ENCODE measurements around the gene KLHDC10.
"Not testable (repeated sequence)": the region's sequence is repeated elsewhere in the genome, so short reads cannot be mapped to it uniquely, and the experiment has no call there.

Gene KLHDC10

DNA sequence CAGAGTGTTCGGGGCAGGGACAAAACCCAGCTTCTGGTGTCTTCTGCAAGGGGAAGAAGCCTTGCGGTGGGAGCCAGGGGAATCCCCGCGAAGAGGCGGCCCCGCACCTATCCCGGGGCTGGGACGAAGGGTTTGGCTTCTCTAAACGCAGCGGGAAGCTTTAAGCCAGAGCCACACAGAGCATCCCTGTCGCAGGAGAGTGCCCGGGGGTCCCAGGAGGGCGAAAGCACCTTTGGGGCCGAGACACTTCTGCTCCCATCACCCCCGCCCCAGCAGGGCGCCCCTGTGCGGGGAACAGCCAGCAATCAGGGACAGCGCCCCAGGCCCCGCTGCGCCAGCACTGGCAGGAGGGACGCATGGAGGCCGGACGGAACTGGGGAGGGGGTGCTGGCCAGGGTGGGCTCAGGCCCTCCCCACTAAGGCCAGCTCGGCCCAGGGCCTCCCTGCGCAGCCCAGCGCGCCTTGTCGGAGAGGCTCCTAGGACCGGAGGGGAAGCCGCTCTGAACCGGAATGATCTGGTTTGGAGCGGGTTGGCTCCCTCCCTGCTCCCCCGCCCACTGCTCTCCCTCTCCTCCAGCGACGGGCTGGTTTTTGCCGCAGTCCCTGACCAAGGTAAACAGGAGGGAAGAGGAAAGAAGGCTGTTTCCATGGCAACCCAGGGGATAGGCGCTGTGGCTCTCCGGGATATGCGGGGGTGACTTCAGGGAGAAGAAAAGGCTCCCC is 71.0 kb downstream of the KLHDC10 start:
- DNase-seq (ENCODE audit: low read depth in 3 of 3) = peak in 2 of 3 experiments; percentile 16 to 38

DNA sequence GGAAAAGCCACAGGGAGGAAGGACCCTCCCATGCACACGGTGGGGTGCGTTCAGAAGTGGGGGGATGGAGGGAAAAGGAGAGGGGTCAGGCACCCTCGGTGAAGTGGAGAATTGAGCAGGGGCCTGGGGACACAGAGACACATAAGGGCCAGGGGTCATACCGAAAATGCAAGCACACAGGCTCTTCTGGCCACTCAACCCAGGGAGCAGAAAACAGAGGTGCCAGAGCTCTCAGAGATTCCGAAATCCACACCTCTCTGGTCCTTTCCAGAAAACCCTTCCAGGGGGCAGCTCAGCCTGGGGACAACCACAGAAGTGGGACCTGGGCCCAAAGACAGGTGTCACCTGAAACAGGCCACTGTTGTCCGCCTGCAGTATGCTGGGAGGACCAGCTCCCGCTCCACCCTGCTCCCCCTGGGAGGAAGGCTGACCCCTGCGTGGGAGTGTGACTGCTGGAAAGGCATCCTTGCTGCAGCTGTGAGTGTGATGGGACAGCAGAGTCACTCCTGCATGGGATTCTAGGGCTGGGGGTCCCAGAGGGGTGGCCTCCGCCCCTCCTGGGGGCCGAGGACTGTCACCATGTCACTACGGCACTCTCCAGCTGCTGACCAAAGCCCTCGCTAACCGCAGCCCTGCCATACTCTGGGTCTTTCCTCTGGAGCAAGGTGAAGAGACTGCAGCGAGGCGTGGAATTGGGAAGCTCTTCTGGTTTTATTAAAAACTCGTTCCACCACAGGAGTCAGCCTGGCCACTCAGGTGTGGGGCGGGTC is 71.7 kb downstream of the KLHDC10 start:
- no peak for DNase-seq (ENCODE audit: low read depth in 3 of 3)

DNA sequence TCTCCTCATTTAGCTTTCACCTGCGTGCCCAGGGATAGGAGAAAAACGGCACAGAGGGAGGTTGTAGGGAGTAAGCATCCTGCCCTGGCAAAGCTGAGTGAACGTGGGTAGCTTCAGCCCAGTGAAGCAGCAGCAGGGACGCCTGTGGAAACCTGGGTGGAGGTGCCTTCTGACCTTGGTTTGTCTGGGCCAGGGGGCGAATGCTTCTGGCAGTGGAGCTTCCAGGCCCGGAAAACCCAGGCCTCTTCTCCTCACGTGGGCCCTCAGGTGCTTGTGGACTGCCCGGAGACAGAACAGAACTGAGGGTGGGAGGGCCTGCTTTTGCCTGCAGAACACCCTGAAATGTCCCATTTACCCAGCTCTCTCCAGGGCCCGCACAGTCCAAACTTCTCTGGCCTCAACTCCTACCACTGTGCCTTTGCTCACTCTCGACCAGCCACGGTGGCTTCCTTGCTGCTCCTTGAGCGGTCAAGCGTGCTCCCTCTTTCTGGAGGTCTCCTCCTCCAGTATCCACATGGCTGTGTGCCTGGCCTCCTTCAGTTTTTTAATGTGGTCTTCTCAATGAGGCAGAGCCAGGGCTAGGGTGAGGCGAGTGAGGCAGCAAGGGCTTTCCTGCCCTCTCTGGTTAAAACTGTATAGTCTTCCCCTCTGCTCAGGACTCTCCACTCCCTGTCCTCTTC is 72.5 kb downstream of the KLHDC10 start:
- DNase-seq (ENCODE audit: low read depth in 3 of 3) = no peak

DNA sequence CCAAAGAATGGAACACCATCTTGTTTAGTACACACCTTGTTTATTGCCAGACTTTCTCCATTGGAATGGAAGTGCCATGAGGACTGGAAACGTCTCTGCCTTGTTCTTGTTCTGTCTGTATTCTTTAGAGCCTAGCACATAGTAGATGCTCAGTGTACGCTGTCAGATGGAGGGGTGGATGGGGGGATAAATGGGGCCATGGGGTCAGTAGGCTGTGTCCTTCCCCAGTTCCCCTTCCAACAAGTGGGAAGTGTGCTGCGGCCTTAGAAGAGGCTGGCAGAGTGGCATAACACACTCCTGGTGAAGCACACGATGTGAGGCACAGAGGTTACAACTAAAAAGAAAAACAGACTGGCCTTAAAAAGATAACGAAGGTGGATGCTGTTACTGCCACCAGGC is 73.0 kb downstream of the KLHDC10 start:
- no peak for DNase-seq (ENCODE audit: low read depth in 3 of 3)

DNA sequence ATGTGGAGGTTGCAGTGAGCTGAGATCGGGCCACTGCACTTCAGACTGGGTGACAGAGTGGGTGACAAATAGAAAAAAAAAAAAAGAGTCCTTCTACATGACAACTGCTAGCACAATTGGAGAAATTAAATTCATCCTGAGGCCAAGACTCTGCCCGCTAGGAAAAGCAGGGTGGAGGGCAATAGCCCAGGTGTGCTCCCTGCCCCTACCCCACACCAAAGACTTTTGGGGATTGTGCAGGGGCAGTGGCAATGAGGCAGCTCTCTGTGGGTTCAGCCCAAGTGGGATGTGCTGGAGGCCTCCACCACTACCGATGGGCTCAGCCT is 73.6 kb downstream of the KLHDC10 start:
- no peak for DNase-seq (ENCODE audit: low read depth in 3 of 3)

DNA sequence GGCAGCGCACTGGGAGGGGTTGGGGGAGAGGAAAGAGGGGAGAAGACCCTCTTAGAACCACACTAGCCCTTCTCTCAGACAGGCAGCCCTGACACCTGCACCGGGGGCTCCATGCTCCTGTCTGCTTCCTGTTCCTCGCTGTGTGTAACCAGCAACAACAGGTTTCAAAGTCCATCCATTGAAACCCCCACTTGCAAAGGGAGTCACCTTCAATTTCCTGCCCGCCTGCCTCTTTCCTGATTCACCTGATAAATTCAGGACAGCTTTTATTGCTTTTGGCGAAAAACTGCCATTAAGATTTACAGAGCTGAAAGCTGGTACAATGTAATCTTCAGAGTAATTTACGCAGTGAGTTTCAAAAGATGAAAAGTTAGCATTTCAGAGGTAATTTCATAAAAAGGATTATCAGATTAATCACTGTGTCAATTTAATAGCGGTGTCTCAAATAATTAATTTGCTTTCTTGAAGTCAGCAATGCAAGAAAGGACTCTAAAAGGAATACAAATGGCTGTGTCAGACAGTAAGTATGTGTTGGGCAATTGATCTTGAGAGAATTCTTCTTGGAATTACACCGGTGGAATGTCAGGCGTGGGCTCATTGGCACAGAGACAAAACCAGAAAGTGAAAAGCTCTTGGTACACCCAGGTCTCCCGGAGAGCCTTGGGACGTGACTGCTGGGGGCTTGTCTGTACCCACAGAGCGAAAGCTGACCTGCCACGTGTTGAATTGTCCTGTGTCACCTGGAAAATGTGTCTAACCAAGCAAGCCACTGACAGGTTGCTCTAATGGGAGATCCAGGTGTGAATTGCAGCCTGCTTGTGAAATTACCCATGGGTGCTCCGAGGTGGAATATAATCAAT is 74.2 kb downstream of the KLHDC10 start:
- DNase-seq (ENCODE audit: low read depth in 3 of 3) = no peak

DNA sequence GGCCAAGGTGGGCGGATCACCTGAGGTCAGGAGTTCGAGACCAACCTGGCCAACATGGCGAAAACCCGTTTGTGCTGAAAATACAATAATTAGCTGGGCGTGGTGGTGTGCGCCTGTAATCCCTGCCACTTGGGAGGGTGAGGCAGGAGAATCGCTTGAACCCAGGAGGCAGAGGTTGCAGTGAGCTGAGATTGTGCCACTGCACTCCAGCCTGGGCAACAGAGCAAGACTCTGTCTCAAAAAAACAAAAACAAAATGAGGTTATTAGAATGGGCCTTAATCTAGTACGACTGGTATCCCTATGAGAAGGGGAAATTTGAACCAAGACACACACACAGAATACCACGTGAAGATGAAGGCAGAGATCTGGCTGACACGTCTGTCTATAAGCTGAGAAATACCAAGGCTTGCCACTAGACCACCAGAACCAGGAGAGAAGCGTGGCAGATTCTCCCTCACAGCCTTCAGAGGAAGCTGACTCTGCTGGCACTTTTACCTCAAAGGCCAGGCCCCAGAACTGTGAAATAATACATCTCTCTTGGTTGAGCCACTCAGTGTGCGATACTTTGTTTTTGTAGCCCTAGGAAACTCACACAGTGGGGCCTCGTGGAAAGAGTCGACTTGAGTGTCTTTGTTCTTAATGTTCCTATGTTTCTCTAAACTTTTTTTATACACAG is 75.2 kb downstream of the KLHDC10 start:
- no peak for DNase-seq (ENCODE audit: low read depth in 3 of 3)

DNA sequence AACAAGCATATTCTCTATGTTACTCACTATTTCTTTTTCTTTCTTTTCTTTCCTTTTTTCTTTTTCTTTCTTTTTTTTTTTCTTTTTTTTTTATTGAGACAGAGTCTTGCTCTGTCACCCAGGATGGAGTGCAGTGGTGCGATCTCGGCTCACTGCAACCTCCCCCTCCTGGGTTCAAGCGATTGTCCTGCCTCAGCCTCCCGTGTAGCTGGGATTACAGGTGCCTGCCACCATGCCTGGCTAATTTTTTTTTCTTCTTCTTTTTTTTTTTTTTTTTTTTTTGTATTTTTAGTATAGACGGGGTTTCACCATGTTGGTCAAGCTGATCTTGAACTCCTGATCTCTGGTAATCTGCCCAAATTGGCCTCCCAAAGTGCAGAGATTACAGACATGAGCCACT is 75.8 kb downstream of the KLHDC10 start:
- not testable (repeated sequence) for DNase-seq (ENCODE audit: low read depth in 3 of 3)

DNA sequence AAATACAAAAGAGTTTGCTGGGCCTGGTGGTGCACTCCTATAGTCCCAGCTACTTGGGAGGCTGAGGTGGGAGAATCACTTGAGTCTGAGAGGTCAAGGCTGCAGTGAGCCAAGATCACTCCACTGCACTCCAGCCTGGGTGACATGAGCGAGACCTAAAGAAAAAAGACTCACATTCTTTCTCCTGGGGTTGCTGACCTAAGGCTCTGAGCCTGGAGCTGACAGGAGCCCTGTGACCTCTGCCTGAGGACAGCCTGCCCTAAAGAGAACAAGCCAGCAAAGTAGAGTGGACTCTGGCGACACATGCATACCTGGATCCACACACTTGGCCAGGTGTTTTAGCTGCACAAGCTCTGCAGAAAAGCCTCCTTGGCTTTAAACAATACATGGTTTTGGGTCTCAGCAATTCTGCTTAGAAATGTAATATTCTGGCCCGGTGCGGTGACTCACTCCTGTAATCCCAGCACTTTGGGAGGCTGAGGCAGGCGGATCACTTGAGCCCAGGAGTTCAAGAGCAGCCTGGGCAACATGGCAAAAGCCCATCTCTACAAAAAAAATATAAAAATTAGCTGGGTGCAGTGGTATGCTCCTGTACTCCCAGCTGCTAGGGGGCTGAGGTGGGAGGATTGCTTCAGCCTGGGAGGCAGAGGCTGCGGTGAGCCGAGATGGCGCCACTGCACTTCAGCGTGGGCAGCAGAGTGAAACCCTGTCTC is 76.5 kb downstream of the KLHDC10 start:
- no peak for DNase-seq (ENCODE audit: low read depth in 3 of 3)

DNA sequence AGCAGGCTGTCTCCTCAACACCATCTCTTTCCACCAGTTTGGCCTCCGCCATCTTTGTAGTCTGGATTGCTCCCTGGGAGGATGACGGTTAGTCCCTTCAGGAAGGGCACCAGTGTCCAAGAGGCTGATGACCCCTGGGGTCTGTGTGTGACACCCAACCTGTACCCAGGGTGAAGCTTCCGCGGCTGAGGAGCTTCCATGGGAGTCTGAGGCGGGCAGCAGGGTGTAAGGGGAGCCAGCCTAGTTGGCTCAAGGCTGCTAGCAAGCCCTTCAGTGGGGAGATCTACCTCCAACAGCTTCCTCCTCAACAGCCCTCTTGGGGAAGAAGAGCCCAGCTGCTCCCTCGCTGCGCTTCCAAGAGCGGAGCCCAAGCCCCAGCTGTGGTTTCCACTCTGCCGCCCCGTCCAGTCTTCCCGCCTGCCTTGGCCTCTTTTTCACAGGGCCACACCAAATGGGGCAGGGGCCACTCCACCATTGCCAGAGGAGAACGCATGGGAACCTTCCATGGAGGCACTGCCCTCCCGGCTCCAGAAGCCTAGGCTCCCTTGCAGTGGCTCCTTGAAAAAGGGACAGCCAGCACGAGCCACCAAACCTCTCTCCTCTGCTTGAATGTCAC is 77.5 kb downstream of the KLHDC10 start:
- no peak for DNase-seq (ENCODE audit: low read depth in 3 of 3)

DNA sequence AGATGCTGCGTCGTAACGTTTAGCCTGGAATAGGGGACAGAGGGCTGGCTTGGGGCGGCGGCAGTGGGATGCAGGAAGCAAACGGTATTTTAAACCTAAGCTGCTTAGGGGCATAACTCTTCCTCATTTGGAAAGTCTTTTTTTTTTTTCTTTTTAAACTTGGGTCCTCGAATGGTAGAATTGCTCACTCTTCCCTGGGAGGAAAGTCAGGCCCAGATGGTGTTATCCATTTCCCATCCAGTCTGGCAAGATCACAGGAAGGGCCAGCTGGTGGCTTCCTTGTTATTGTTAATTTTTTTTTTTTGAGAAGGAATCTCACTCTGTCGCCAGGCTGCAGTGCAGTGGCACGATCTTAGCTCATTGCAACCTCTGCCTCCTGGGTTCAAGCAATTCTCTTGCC is 78.2 kb downstream of the KLHDC10 start:
- DNase-seq (ENCODE audit: low read depth in 3 of 3) = no peak

DNA sequence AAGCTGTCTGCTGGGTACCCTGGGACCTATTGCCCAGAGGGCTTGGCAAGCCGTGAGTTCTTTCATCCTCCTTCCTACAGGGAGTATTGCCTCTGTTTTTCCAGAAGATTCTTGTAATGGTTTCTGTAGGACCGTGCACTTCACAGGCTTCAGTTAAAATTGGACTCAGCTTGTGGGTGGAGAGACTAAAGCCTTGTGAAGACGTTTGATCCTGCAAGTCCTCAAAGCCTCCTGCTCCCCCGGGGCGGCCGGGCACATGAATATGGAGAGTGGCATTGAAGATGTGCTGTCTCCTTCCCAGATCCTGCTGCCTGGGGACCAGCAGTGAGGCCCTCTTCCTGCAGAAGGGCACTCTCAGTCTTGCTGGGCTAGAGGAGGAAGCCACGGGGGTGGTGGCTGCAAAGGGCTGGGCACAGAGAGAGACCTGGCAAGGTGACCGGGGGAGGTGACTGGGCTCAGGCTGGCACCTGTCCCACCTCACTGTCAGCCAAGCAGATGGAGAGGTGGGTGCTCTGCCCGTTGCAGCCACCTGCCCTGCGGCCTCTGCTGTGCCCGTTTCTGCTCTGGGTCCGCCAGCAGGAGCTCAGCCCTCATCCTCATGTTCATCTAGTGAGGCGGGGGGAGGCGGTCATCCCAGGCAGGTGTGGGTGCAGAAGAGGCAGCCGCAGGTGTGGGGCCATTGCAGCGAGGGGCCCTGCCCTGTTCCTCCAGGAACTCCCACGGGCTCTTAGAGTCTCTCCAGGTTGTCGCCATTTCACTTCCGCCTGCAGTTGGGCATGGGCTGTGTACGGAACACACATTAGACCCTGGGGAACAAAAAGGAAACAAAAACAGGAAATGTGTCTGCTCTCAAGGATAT is 79.2 kb downstream of the KLHDC10 start:
- no peak for DNase-seq (ENCODE audit: low read depth in 3 of 3)

DNA sequence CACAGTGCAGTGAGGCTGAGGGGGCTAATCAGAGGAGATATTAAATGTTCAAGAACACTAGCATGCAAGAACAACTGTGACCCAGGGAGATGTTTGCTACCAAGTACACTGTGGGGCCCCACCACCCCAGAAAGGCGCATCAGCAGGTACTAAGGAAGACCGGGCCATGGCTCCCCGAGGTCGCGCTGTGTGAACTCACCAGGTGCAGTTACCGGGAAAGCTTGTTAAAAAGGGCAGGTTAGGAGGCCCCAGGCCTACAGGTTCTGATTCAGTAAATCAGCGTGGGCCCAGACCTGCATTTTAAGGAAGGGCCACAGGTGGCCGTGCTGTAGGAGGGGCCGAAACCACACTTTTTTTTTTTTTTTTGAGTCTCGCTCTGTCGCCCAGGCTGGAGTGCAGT is 80.3 kb downstream of the KLHDC10 start:
- DNase-seq (ENCODE audit: low read depth in 3 of 3) = no peak

DNA sequence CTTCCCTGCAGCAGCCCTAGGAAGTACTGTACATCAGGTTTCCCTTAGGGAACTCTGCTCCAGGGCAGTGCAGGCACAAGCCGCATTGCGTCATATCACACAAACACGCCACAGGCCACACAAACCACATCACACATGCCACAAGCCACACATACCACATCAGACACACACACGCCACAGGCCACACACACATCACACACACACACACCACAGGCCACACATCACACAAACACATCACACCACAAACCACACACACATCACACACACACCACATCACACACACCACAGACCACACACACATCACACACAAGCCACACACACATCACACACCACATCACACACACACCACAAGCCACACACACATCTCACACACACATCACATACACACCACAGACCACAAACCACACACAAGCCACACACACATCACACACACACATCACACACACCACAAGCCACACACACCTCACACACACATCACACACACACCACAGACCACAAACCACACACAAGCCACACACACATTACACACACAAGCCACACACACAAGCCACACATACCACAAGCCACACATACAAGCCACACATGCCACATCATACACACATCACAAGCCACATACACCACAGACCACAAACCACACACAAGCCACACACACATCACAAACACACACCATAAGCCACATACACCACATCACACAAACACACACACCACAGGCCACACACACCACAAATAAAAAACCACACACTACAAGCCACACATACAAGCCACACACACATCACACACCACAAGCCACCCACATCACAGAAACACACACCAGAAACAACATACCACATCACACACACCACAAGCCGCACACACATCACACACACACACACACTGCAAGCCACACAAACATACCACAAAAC is 81.5 kb downstream of the KLHDC10 start:
- DNase-seq (ENCODE audit: low read depth in 3 of 3) = no peak

DNA sequence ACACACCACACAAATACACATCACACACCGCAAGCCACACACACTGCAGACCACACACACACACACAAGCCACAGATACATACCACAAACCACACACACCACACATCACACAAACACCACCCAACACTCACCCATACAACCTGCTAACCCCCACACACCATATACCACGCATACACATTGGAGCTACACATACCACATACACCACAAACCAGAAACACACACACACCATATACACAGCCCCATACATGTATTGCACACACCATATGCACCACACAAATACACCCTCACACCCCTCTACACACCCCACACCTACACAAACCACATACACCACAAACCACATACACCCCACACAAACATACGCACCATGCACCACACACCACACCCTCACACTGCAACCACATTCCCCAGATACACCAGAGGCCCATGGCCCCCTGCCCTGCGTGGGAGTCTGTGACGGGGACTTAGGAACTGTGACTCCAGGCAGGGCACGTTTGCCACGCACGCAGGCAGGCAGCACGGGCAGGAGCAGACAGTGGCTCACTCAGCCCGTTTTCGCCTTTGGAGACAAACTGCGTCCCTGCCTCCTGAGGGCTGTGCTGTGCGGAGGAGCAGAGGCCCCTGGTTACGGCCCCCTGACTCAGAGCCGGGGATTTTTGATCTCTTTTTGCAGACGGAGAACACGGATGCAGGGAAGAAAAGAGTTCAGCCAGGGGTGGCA is 82.3 kb downstream of the KLHDC10 start:
- DNase-seq (ENCODE audit: low read depth in 3 of 3) = no peak

DNA sequence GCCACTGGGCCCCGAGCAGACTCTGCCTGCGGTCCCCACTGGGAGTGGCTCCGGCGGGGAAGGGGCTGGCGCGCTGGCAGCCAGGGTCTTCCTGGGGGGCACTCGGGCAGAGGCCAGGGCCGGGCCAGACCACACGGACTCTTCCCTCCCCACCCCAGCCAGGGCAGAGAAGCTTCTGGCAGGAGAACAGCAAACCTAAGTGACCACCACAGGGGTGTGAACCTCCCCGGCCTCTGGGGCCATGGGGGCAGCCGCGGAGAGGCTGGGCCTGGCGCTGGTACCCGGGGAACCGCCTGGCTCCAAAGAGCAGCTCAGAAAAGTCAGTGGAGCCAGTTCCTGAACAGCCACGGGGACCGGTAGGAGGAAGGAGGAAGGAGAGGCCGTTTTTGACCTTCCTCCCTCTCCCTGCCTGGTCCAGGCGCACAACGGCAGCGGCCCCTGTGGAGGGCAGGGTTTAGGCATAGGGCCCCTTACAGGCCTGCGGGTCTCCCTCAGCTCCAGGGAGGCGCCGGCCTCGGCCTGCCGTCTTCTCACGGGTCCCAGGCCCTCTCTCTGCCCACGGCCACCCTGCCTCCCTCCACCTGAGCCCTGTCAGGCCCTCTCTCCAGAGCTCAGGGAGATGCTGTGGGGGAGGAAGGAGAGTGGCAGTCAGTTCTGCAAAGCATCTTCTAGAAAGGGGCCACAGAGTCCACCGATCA is 83.0 kb downstream of the KLHDC10 start:
- no peak for DNase-seq (ENCODE audit: low read depth in 3 of 3)

DNA sequence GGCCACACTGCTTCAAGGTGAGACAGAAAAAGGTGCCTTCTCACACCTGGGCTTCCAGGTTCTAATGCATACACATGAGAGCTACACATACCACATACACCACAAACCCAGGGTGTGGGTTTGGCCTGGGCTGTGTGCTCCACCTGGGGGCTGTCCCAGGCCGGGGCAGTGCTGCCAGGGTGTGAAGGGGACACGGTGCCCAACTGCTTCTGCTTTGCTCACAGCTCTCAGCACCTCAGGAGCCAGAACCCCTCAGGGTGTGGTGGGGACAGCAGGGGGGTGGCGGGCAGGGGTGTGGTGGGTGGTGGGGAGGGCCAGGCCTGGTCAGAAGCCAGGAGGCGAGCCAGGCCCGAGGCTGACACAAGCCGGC is 83.8 kb downstream of the KLHDC10 start:
- DNase-seq (ENCODE audit: low read depth in 3 of 3) = no peak

Data from stimulated activated CD4-positive, alpha-beta T cell treated with anti-CD3 and anti-CD28 coated beads, TNF-alpha, amount 100 ng/mL, for 4 hours (primary cell).